Vagina (tissue), 2 donors: ENCODE results near the gene ESYT2. TPM values are rescaled to one million over a fixed set of nuclear protein-coding genes. Genes with fewer than 3 reads are reported as not detected.
"Not testable (repeated sequence)": the region's sequence is repeated elsewhere in the genome, so short reads cannot be mapped to it uniquely, and the experiment has no call there.

ENCODE experiments used
- DNase-seq, 2 donors: peaks; one replicate each; pipeline ENCODE4 v3.0.0-alpha.2; 2017; ENCODE audit errors: extremely low spot score in 2 of 2
- H3K27ac ChIP-seq: fragments of 200-600 bp; sonication (generic); one replicate; pipeline ENCODE4 v1.5.1; 2019
- H3K27me3 ChIP-seq: fragments of 200-600 bp; sonication (generic); one replicate; pipeline ENCODE4 v1.5.1; 2019
- H3K36me3 ChIP-seq, 2 donors: fragments of 200-600 bp; sonication (generic); one replicate each; pipeline ENCODE4 v1.5.1; 2017 to 2019
- H3K4me1 ChIP-seq: fragments of 200-600 bp; sonication (generic); one replicate; pipeline ENCODE4 v1.5.1; 2019
- H3K4me3 ChIP-seq, 2 donors: fragments of 200-600 bp; sonication (generic); 1 replicate in 1 of 2; 2 replicates in 1 of 2; pipeline ENCODE4 v1.5.1; 2016 to 2019
- H3K9me3 ChIP-seq: fragments of 200-600 bp; sonication (generic); one replicate; pipeline ENCODE4 v1.5.1; 2019
- POLR2A ChIP-seq, 2 donors: fragments of 450-650 bp; IDR thresholded peaks; one replicate each; pipeline ENCODE4 v1.6.1; 2017; ENCODE audit warnings: antibody characterized with exemption in 2 of 2, mild to moderate bottlenecking in 2 of 2, moderate library complexity in 2 of 2
- POLR2AphosphoS5 ChIP-seq, 2 donors: sonication (generic); formaldehyde crosslinking; IDR thresholded peaks; one replicate each; pipeline ENCODE4 v1.9.0; 2017; ENCODE audit warnings: antibody characterized with exemption in 2 of 2, mild to moderate bottlenecking in 2 of 2, low read depth in 1 of 2; ENCODE audit not compliant: insufficient read depth in 1 of 2
- intact Hi-C: fragments of 100-400 bp; cut with DNase I; formaldehyde crosslinking; loops from one replicate; pipeline ENCODE4 v1.15.1; 2023
- total RNA-seq: library from RNA; depleted of rRNA; stranded (reverse); fragments of >200 nt; gene quantifications from one replicate; pipeline ENCODE4 v1.2.3, GENCODE V29; 2016
- TF ChIP-seq, protein P1 (sequence below), 3 experiments: fragments of 450-650 bp in 2 of 3; fragments of 200-600 bp in 1 of 3; sonication (generic) in 1 of 3; IDR thresholded peaks; one replicate each; pipeline ENCODE4 v1.5.1; 2017 to 2019; ENCODE audit warnings: antibody characterized with exemption in 3 of 3, mild to moderate bottlenecking in 2 of 3, moderate library complexity in 2 of 3

The ESYT2 gene
- total RNA-seq, 1 donor from 2014 or later: 82.5 TPM

- Histone ChIP-seq H3K9me3 (no peaks in the 10 kb centered on the region), H3K4me3 (no peak overlapping the region), H3K4me1 (peaks cover 13% of the 10 kb centered on the region), H3K27me3 (no peaks in the 10 kb centered on the region), H3K27ac (no peak overlapping the region), H3K36me3 (no peaks in the 10 kb centered on the region)
- intact Hi-C loops: no loop called here
- TF ChIP-seq POLR2AphosphoS5 (IDR thresholded peaks at IDR 0.05; ENCODE audit: insufficient read depth in 1 of 2, low read depth in 1 of 2) (no peak), POLR2A (IDR thresholded peaks at IDR 0.05) (no peak)
- TF ChIP-seq, protein P1, sequence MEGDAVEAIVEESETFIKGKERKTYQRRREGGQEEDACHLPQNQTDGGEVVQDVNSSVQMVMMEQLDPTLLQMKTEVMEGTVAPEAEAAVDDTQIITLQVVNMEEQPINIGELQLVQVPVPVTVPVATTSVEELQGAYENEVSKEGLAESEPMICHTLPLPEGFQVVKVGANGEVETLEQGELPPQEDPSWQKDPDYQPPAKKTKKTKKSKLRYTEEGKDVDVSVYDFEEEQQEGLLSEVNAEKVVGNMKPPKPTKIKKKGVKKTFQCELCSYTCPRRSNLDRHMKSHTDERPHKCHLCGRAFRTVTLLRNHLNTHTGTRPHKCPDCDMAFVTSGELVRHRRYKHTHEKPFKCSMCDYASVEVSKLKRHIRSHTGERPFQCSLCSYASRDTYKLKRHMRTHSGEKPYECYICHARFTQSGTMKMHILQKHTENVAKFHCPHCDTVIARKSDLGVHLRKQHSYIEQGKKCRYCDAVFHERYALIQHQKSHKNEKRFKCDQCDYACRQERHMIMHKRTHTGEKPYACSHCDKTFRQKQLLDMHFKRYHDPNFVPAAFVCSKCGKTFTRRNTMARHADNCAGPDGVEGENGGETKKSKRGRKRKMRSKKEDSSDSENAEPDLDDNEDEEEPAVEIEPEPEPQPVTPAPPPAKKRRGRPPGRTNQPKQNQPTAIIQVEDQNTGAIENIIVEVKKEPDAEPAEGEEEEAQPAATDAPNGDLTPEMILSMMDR (IDR thresholded peaks at IDR 0.05): no peak
- DNase-seq: no peak
These were observed 17.0 kb upstream of the ESYT2 start for GRCh38 chr7:158846304-158846703.

- Histone ChIP-seq H3K36me3 (no peaks in the 10 kb centered on the region), H3K9me3 (no peaks in the 10 kb centered on the region), H3K27me3 (no peaks in the 10 kb centered on the region), H3K4me3 (no peak overlapping the region), H3K27ac (no peak overlapping the region), H3K4me1 (no peaks in the 10 kb centered on the region)
- intact Hi-C loops: no loop called here
- no peak for DNase-seq
- TF ChIP-seq, protein P1 (IDR thresholded peaks at IDR 0.05): no peak
- TF ChIP-seq POLR2AphosphoS5 (IDR thresholded peaks at IDR 0.05; ENCODE audit: insufficient read depth in 1 of 2, low read depth in 1 of 2) (no peak), POLR2A (IDR thresholded peaks at IDR 0.05) (no peak)
These were observed 14.5 kb upstream of the ESYT2 start for GRCh38 chr7:158843771-158844170.

GRCh38 chr7:158842486-158842885 lies 13.2 kb upstream of the ESYT2 start:
- no peak overlapping the region for H3K27ac ChIP-seq
- TF ChIP-seq POLR2A (IDR thresholded peaks at IDR 0.05) (no peak), POLR2AphosphoS5 (IDR thresholded peaks at IDR 0.05; ENCODE audit: insufficient read depth in 1 of 2, low read depth in 1 of 2) (no peak)
- TF ChIP-seq, protein P1 (IDR thresholded peaks at IDR 0.05): no peak
- H3K36me3 ChIP-seq: no peaks in the 10 kb centered on the region
- intact Hi-C loops: no loop called here
- no peaks in the 10 kb centered on the region for H3K9me3 ChIP-seq
- no peak overlapping the region for H3K4me3 ChIP-seq
- DNase-seq: no peak
- H3K4me1 ChIP-seq: no peaks in the 10 kb centered on the region
- H3K27me3 ChIP-seq: no peaks in the 10 kb centered on the region

DNA sequence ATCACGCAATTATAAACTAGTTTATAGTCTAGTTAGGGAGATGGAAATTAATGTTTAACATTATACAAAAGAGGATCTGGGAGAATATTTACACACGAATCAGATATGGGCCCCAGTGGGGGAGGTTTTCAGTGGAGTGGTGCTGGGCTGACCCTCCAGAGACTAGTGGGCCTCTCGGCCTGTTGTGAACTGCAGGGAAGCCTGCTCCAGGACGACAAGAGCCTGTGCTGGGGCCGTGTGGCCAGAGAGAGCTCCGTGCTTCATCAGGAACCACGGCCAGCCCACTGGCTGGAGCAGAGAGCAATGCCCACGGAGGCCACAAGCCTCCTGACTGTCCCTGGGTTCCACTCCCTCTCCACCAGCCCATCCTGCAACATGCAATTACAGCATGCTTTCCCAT lies 11.3 kb upstream of the ESYT2 start:
- intact Hi-C loops: no loop called here
- Histone ChIP-seq H3K27ac (no peak overlapping the region), H3K27me3 (no peaks in the 10 kb centered on the region), H3K4me3 (no peak overlapping the region), H3K36me3 (no peaks in the 10 kb centered on the region), H3K9me3 (no peaks in the 10 kb centered on the region), H3K4me1 (no peaks in the 10 kb centered on the region)
- TF ChIP-seq POLR2A (IDR thresholded peaks at IDR 0.05) (no peak), POLR2AphosphoS5 (IDR thresholded peaks at IDR 0.05; ENCODE audit: insufficient read depth in 1 of 2, low read depth in 1 of 2) (no peak)
- TF ChIP-seq, protein P1 (IDR thresholded peaks at IDR 0.05): no peak
- peak in 1 of 2 donors; percentile 22 for DNase-seq

DNA sequence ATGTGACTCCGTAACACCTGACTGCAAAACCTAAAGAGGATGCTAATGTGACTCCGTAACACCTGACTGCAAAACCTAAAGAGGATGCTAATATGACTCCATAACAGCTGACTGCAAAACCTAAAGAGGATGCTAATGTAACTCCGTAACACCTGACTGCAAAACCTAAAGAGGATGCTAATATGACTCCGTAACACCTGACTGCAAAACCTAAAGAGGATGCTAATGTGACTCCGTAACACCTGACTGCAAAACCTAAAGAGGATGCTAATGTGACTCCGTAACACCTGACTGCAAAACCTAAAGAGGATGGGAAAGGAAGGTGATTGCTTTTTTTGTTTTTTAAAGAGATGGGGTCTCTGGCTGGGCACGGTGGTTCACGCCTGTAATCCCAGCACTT lies 9.9 kb upstream of the ESYT2 start:
- intact Hi-C loops, DNase-seq, H3K27me3 ChIP-seq, H3K36me3 ChIP-seq, H3K27ac ChIP-seq, H3K4me1 ChIP-seq, H3K9me3 ChIP-seq, H3K4me3 ChIP-seq: not testable (repeated sequence)
